Body of pancreas (tissue), 4 donors: ENCODE measurements around the gene ARHGAP42.

Experiments used
- POLR2A ChIP-seq, 3 donors: fragments of 450-650 bp; IDR thresholded peaks; one replicate each; pipeline ENCODE4 v1.6.1; 2016; ENCODE audit warnings: antibody characterized with exemption in 3 of 3, mild to moderate bottlenecking in 2 of 3
- TF ChIP-seq, protein P1 (sequence below), 7 experiments: fragments of 450-650 bp in 4 of 7; fragments of 200-600 bp in 3 of 7; sonication (generic) in 3 of 7; IDR thresholded peaks; one replicate each; pipeline ENCODE4 v1.5.1; 2016 to 2019; ENCODE audit warnings: antibody characterized with exemption in 7 of 7

DNA sequence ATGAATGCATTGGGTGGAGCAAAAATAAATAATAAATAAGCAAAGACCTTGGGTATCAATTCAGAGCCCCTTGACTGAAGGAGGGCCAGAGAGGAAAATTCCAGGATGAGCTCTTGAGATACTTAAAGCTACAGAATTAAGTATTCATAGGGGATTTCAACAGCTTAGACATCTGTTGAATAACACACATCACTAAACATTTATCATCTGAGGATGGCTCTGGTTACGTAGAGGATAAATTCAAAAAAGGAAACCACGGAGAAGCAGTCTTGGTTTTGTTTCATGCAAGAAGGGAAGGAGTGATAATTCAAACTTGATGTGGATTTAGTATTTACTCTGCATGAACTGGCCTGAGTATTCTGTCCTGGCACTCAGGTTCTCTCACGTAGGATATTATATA lies 29.8 kb downstream of the ARHGAP42 start:
- no peak for TF ChIP-seq POLR2A (IDR thresholded peaks at IDR 0.05)
- TF ChIP-seq, protein P1, sequence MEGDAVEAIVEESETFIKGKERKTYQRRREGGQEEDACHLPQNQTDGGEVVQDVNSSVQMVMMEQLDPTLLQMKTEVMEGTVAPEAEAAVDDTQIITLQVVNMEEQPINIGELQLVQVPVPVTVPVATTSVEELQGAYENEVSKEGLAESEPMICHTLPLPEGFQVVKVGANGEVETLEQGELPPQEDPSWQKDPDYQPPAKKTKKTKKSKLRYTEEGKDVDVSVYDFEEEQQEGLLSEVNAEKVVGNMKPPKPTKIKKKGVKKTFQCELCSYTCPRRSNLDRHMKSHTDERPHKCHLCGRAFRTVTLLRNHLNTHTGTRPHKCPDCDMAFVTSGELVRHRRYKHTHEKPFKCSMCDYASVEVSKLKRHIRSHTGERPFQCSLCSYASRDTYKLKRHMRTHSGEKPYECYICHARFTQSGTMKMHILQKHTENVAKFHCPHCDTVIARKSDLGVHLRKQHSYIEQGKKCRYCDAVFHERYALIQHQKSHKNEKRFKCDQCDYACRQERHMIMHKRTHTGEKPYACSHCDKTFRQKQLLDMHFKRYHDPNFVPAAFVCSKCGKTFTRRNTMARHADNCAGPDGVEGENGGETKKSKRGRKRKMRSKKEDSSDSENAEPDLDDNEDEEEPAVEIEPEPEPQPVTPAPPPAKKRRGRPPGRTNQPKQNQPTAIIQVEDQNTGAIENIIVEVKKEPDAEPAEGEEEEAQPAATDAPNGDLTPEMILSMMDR (IDR thresholded peaks at IDR 0.05) = no peak
